NCI-H2196 (cell line): ENCODE results near the gene BCL10.

Experiments used
- DNase-seq: peaks from one replicate; lab custom pipeline; 2025; ENCODE audit not compliant: unreplicated experiment; lab: John Stamatoyannopoulos, UW

The BCL10 gene

GRCh38 chr1:85300140-85300539 lies 23.7 kb upstream of the BCL10 start:
- no peak for DNase-seq

GRCh38 chr1:85297855-85298629 lies 21.6 kb upstream of the BCL10 start:
- DNase-seq: peak; percentile 82

- DNase-seq: no peak
Observed at GRCh38 chr1:85297538-85297854, 21.1 kb upstream of the BCL10 start.

GRCh38 chr1:85296980-85297379 lies 20.5 kb upstream of the BCL10 start:
- no peak for DNase-seq

GRCh38 chr1:85295654-85296053 lies 19.2 kb upstream of the BCL10 start:
- no peak for DNase-seq

- DNase-seq: no peak
Observed at GRCh38 chr1:85295006-85295431, 18.6 kb upstream of the BCL10 start.

- DNase-seq: no peak
Observed at GRCh38 chr1:85290826-85291225, 14.4 kb upstream of the BCL10 start.

GRCh38 chr1:85289848-85290335 lies 13.5 kb upstream of the BCL10 start:
- no peak for DNase-seq

GRCh38 chr1:85289207-85289847 lies 12.9 kb upstream of the BCL10 start:
- no peak for DNase-seq

GRCh38 chr1:85284202-85284601 lies 7.8 kb upstream of the BCL10 start:
- DNase-seq: no peak

- peak; percentile 21 for DNase-seq
Observed at GRCh38 chr1:85283475-85284199, 7.2 kb upstream of the BCL10 start.

GRCh38 chr1:85282424-85282823 lies 6.0 kb upstream of the BCL10 start:
- no peak for DNase-seq

GRCh38 chr1:85280636-85281035 lies 4.2 kb upstream of the BCL10 start:
- no peak for DNase-seq

GRCh38 chr1:85279458-85280080 lies 3.1 kb upstream of the BCL10 start:
- no peak for DNase-seq

GRCh38 chr1:85278853-85279314 lies 2.5 kb upstream of the BCL10 start:
- DNase-seq: no peak

- no peak for DNase-seq
Observed at GRCh38 chr1:85277802-85278201, 1.4 kb upstream of the BCL10 start.

GRCh38 chr1:85276978-85277639 lies 677 bp upstream of the BCL10 start:
- DNase-seq: no peak

GRCh38 chr1:85275701-85276214 lies 674 bp downstream of the BCL10 start:
- no peak for DNase-seq

- peak; percentile 39 for DNase-seq
Observed at GRCh38 chr1:85274969-85275453, 1.4 kb downstream of the BCL10 start.

GRCh38 chr1:85273397-85273796 lies 3.0 kb downstream of the BCL10 start:
- DNase-seq: no peak
